ENCODE measurements around the gene TSSK3. TPM values are rescaled to one million over a fixed set of nuclear protein-coding genes. Genes with fewer than 3 reads are reported as not detected.

TSSK3 gene, protein sequence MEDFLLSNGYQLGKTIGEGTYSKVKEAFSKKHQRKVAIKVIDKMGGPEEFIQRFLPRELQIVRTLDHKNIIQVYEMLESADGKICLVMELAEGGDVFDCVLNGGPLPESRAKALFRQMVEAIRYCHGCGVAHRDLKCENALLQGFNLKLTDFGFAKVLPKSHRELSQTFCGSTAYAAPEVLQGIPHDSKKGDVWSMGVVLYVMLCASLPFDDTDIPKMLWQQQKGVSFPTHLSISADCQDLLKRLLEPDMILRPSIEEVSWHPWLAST
- total RNA-seq = 1 to 10 TPM in 1 of 2 donors, not detected in 1; 1.2 TPM
- total RNA-seq = 0.23 to 0.70 reads per million in 2 donors

DNA sequence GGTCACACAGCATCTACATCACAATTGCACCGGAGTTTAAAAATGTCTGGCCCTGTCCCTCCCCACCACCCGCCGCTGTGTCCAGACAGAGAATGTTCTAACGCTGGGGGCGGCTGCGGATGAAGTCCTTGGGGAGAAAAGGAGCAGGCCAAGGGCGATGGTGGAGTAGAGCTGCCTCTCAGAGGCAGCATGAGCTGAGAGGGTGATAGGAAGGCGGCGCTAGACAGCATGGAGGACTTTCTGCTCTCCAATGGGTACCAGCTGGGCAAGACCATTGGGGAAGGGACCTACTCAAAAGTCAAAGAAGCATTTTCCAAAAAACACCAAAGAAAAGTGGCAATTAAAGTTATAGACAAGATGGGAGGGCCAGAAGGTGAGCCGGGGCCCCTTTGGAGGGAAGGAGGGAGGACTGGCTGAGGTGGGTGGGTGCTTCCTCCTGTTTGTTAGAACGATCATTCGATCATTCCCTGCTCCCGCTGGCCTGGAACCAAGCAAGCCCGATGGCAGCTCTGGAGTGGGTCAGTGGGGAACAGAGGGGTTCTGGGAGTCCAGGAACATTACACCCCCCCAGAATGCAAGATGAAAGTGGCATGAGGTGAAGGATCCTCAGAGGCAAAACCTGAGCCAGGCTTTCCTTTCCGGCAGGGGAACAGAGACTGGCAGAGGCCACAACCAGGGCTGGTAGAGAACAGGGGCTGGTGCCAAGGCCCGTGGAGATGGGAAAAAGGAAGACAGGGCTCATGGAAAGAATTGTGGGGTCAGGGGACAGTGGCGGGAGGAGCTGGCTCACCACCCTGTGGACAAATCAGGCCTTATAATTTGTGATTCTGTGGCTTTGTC is at the start of gene TSSK3, which contains the start of gene FAM229A:
Gene TSSK3 (plus strand): TSS at position 66 of the 840 bp plus-strand sequence. CDS start 163 bp downstream, at position 229.
Gene FAM229A (minus strand): TSS at position 12 of the 840 bp plus-strand sequence. CDS start 394 bp downstream, outside the sequence.
- ATAC-seq (no peak), DNase-seq (no peak)
- Mint-ChIP-seq H3K4me3 (peak within 1 kb of the TSS; percentile 28), H3K27ac (peak within 1 kb of the TSS; percentile 45), H3K4me1 (peaks cover 18% of the 10 kb centered on the region), H3K36me3 (ENCODE audit: low read depth) (peaks cover 3% of the 10 kb centered on the region), H3K27me3 (peaks cover 12% of the 10 kb centered on the region)
- no peaks in the 10 kb centered on the region for H3K9me3 ChIP-seq (ENCODE audit: control insufficient read depth, low read length, poor library complexity, severe bottlenecking)

DNA sequence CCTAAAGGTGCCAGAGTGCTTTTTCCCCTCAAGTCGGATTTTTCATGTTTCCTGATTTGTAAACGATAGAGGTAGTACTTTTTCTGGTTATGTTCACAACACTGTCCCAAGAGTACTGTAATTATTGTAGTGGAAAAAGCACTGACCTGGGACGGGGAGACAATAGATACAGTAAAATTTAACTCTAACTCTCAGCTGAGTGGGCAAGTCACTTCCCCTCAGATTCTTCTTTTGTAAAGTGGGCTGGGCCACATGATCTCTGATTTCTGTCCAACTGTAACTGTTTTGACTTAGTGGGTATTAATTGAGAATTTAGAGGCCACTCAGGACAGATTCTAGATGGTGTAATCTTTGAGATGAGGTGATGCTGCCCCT is 45.4 kb upstream of the TSSK3 start:
- Mint-ChIP-seq H3K27me3 (no peaks in the 10 kb centered on the region), H3K4me3 (no peak overlapping the region), H3K27ac (peak overlapping the region; percentile 24), H3K36me3 (ENCODE audit: low read depth) (peaks cover 4% of the 10 kb centered on the region), H3K4me1 (peaks cover 25% of the 10 kb centered on the region)
- no peaks in the 10 kb centered on the region for H3K9me3 ChIP-seq (ENCODE audit: control insufficient read depth, low read length, poor library complexity, severe bottlenecking)
- DNase-seq = no peak
- no peak for ATAC-seq

DNA sequence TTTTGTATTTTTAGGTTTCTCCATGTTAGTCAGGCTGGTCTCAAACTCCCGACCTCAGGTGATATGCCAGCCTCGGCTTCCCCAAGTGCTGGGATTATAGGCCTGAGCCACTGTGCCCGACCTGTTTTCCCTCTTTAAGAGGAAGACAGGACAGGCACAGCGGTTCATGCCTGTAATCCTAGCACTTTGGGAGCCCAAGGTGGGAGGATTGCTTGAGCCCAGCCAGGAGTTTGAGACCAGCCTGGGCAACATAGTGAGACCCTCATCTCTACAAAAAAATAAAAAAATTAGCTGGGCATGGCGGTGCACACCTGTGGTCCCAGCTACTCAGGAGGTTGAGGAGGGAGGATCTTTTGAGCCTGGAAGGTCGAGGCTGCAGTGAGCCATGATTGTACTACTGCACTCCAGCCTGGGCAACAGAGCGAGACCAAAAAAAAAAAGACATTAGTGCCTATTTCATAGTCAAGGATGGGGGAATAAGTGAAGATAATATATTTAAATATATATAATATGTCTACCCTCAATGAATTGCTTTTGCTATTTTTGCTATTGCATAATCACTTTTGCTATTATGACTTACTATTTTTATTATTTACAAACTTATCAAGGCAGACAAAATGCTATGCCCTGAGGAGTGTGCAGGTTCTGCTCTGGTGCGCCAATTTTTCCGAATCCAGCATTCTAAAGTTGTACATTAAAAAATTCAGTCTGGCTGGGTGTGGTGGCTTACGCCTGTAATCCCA is 44.0 kb upstream of the TSSK3 start:
- Mint-ChIP-seq H3K4me1 (peaks cover 35% of the 10 kb centered on the region), H3K27ac (no peak overlapping the region)
- no peak for DNase-seq

DNA sequence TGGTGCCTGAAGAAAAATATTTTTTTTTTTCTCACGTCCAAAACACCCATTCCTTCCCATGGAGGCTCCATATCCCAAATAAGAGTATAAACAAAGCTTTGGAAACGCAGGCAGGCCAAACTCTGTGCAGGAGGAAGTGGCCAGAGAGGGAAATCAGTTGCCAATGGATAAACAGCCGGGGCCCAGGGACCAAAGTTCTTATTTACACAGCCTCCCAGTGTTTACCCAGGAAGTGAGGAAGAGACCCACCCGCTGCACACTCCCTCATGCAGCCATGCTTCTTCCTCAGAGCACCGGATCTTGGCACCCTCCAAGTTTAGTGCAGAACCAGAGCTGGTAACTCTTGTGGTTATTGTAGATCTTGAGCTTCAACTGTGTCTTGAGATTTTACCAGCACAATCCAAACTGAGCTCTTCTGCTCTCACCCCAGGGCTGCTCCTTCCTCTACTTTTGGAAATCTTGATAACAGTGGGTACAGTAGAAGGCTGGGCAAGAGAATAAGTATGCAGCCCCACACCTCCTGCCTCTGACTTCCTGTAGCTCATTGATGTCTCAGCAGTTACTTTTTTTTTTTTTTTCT is 40.5 kb upstream of the TSSK3 start:
- DNase-seq = no peak
- Mint-ChIP-seq H3K36me3 (ENCODE audit: low read depth) (peaks cover under 1% of the 10 kb centered on the region), H3K27ac (peak overlapping the region; percentile 82), H3K4me1 (peaks cover 28% of the 10 kb centered on the region), H3K27me3 (no peaks in the 10 kb centered on the region), H3K4me3 (peak overlapping the region; percentile 78)
- H3K9me3 ChIP-seq (ENCODE audit: control insufficient read depth, low read length, poor library complexity, severe bottlenecking) = no peaks in the 10 kb centered on the region
- ATAC-seq = peak; percentile 85

More for the DNA sequence above, 44.0 kb upstream of the TSSK3 start:
- H3K36me3 Mint-ChIP-seq (ENCODE audit: low read depth) = peaks cover 4% of the 10 kb centered on the region
- H3K4me3 Mint-ChIP-seq = no peak overlapping the region
- H3K9me3 ChIP-seq (ENCODE audit: control insufficient read depth, low read length, poor library complexity, severe bottlenecking) = no peaks in the 10 kb centered on the region
- no peaks in the 10 kb centered on the region for H3K27me3 Mint-ChIP-seq
- ATAC-seq = no peak

DNA sequence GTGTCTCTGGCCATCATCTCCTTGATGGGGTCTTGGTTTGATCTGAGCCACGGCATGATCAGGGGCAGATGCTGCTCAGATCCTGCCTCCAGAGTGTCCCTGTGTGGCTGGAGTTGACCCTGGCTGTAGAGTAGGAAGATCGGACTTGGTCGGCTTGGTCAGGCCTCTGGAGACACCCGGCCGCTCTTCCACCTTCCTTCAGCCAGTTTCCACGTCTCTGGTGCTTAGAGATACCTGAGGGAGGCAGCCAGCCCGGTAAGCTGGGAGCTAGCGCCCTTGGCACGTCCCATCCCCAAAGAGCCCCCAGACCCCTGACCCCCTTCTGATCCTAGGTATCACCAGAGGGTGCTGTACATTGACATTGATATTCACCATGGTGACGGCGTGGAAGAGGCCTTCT is 35.1 kb upstream of the TSSK3 start:
- Mint-ChIP-seq H3K4me3 (no peak overlapping the region), H3K27me3 (no peaks in the 10 kb centered on the region), H3K4me1 (peaks cover 23% of the 10 kb centered on the region), H3K36me3 (ENCODE audit: low read depth) (peaks cover 8% of the 10 kb centered on the region), H3K27ac (no peak overlapping the region)
- DNase-seq (no peak), ATAC-seq (no peak)
- H3K9me3 ChIP-seq (ENCODE audit: control insufficient read depth, low read length, poor library complexity, severe bottlenecking) = no peaks in the 10 kb centered on the region

DNA sequence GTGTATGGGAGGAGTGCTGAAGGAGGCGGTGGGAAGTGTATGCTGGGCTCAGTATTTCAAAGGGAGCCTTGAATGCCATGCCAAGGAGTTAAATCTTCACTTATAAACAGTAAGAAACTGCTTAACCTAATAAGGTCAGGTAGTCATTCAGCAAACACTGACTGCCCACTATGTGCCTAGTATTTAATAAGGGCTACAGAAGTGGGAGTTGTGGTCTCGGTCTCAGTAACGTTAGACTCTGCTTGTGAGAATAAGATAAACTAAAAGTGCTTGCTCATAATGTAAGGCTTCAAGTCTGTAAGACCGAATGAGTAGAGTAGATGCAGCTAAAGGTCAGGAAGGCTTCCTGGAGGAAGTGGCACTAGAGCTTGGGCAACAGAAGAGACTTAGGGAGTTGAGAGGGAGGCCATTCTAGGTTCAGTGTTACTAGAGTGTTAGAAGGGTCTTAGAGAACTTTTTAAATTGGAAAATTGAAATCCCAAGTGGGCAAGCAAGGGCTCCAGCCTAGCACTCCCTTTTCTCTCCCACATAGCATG is 32.3 kb upstream of the TSSK3 start:
- no peak for DNase-seq
- Mint-ChIP-seq H3K4me1 (peaks cover 25% of the 10 kb centered on the region), H3K4me3 (no peak overlapping the region), H3K36me3 (ENCODE audit: low read depth) (peaks cover 8% of the 10 kb centered on the region), H3K27me3 (no peaks in the 10 kb centered on the region), H3K27ac (peak overlapping the region; percentile 93)
- ATAC-seq = no peak
- no peaks in the 10 kb centered on the region for H3K9me3 ChIP-seq (ENCODE audit: control insufficient read depth, low read length, poor library complexity, severe bottlenecking)

DNA sequence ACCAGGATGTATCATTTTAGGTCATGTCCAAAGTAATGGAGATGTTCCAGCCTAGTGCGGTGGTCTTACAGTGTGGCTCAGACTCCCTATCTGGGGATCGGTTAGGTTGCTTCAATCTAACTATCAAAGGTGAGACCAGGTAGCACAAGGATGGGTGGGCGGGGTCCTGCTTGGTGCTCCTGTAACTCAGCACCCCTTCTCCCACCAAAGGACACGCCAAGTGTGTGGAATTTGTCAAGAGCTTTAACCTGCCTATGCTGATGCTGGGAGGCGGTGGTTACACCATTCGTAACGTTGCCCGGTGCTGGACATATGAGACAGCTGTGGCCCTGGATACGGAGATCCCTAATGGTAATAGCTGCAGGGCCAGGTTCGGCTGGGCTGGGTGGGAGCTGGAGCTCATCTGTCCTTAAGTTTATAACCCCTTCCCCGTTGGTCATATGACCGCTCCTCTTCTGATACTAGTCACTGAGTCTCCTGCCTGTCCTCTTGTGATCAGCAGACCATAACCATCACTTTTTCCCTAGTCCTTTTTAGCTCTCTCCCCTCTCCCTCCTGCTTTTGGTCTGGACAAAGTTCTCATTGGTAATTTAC is 31.7 kb upstream of the TSSK3 start:
- no peaks in the 10 kb centered on the region for H3K9me3 ChIP-seq (ENCODE audit: control insufficient read depth, low read length, poor library complexity, severe bottlenecking)
- no peak overlapping the region for H3K4me3 Mint-ChIP-seq
- H3K27ac Mint-ChIP-seq = peak overlapping the region; percentile 39
- peaks cover 27% of the 10 kb centered on the region for H3K4me1 Mint-ChIP-seq
- H3K27me3 Mint-ChIP-seq = no peaks in the 10 kb centered on the region
- peaks cover 8% of the 10 kb centered on the region for H3K36me3 Mint-ChIP-seq (ENCODE audit: low read depth)
- no peak for DNase-seq
- no peak for ATAC-seq

DNA sequence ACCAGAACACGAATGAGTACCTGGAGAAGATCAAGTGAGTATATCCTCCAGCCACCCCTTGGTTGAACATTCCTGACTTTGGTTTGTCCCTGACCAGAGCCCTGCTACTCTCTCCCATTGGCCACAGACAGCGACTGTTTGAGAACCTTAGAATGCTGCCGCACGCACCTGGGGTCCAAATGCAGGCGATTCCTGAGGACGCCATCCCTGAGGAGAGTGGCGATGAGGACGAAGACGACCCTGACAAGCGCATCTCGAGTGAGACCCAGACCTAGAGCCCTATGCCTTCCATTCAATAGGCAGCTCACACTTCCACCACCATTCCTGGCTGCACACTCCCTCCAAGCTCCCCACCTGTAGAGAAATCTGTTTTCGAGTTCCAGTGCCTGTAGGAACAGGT is 30.8 kb upstream of the TSSK3 start:
- peak overlapping the region; percentile 39 for H3K27ac Mint-ChIP-seq
- H3K4me1 Mint-ChIP-seq = peaks cover 27% of the 10 kb centered on the region
- no peaks in the 10 kb centered on the region for H3K9me3 ChIP-seq (ENCODE audit: control insufficient read depth, low read length, poor library complexity, severe bottlenecking)
- ATAC-seq (no peak), DNase-seq (no peak)
- H3K27me3 Mint-ChIP-seq = no peaks in the 10 kb centered on the region
- H3K36me3 Mint-ChIP-seq (ENCODE audit: low read depth) = peaks cover 8% of the 10 kb centered on the region
- no peak overlapping the region for H3K4me3 Mint-ChIP-seq

DNA sequence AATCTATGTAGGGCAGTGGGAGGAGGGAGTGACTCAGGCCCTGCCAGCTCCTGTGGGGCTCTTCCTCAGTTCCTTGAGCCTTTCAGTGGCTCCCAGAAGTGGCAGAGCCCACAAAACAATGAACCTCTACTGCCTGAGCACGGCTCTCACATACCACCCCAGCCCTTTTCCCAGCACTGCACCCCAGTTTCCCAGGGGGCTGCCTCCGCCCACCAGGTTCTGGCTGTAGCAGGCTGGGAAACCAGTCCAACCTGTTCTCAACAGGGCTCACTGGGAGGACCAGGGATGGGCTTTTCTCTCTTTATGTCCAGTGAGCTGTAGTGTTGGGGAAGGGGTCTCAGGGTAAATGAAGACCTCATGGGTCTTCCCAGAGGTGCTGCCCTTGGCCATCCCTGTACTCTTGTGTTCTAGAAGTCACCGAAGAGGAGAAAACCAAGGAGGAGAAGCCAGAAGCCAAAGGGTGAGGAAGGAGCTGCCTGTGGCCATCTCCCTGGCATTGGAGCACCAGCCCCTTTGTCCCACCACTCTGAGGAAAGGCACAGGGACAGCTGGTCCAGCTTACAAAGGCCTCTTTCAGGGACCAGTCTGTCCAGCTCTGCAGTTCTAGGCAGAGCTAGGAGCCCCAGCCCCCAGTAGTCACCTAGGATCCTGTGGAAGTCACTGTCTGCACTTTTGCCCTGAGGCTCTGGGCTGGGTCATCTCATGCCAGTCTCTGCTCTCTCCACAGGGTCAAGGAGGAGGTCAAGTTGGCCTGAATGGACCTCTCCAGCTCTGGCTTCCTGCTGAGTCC is 29.9 kb upstream of the TSSK3 start:
- Mint-ChIP-seq H3K4me3 (no peak overlapping the region), H3K4me1 (peaks cover 34% of the 10 kb centered on the region), H3K27me3 (no peaks in the 10 kb centered on the region), H3K27ac (no peak overlapping the region), H3K36me3 (ENCODE audit: low read depth) (peaks cover 8% of the 10 kb centered on the region)
- no peak for ATAC-seq
- no peaks in the 10 kb centered on the region for H3K9me3 ChIP-seq (ENCODE audit: control insufficient read depth, low read length, poor library complexity, severe bottlenecking)
- DNase-seq = no peak

DNA sequence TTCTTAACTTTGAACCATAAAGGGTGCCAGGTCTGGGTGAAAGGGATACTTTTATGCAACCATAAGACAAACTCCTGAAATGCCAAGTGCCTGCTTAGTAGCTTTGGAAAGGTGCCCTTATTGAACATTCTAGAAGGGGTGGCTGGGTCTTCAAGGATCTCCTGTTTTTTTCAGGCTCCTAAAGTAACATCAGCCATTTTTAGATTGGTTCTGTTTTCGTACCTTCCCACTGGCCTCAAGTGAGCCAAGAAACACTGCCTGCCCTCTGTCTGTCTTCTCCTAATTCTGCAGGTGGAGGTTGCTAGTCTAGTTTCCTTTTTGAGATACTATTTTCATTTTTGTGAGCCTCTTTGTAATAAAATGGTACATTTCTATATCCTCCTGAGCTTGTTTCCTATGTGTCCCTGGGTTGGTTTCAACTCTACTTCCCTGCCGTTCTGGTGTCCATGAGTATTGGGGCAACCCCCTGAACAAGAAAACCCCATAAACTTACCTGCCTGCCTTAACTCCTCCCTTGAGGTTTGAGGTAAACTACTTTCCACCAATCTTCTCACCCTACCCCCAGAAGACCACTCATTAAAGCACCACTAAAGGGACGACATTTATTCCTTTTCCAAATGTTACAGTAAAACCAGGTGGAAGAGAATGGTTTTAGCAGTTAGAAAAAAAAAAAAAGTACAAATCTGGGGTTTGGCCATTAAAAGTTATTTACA is 28.9 kb upstream of the TSSK3 start:
- peak overlapping the region; percentile 57 for H3K4me3 Mint-ChIP-seq
- DNase-seq = no peak
- H3K36me3 Mint-ChIP-seq (ENCODE audit: low read depth) = peaks cover 8% of the 10 kb centered on the region

DNA sequence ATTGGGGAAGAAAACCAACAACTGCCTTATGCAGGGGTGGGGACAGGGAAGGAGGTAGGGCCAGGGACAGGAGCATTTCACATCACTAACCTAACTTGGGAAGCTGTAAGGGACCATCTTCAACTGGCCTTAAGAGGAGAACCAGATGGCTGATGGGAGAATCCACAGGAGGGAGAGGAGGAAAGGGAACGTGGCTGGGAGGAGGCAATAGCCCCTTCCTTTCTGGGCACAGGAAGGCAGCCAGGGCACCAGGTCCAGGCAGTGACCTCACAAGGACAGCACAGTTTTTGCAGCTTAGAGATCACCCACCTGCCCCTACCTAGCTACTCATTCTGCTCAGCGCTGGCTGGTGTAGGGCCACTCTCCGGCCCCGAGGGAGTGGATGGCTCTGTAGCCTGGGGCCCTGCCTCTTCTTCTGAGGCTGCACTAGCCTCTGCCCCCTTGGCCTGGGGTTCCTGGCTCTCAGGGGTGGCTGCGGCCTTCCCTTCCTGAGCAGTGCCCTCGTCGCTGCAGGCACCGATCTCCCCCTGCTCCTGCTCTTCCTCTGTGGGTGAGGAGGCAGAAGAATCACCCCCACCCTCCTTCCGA is 28.0 kb upstream of the TSSK3 start:
- Mint-ChIP-seq H3K4me3 (peak overlapping the region; percentile 57), H3K27ac (peak overlapping the region; percentile 54), H3K27me3 (no peaks in the 10 kb centered on the region), H3K4me1 (peaks cover 43% of the 10 kb centered on the region), H3K36me3 (ENCODE audit: low read depth) (peaks cover 8% of the 10 kb centered on the region)
- DNase-seq (no peak), ATAC-seq (no peak)
- no peaks in the 10 kb centered on the region for H3K9me3 ChIP-seq (ENCODE audit: control insufficient read depth, low read length, poor library complexity, severe bottlenecking)

More for the DNA sequence above, 28.9 kb upstream of the TSSK3 start:
- no peaks in the 10 kb centered on the region for H3K27me3 Mint-ChIP-seq
- H3K9me3 ChIP-seq (ENCODE audit: control insufficient read depth, low read length, poor library complexity, severe bottlenecking) = no peaks in the 10 kb centered on the region
- peak overlapping the region; percentile 54 for H3K27ac Mint-ChIP-seq
- peaks cover 40% of the 10 kb centered on the region for H3K4me1 Mint-ChIP-seq
- no peak for ATAC-seq

All from T-helper 17 cell (primary cell).